HG03196 (cell line): ENCODE results near the gene SMIM38.

Experiments
- ATAC-seq: cut with Tn5 transposase; IDR thresholded peaks from one replicate; pipeline ENCODE4 v1.9.1; 2021; ENCODE audit not compliant: unreplicated experiment

The SMIM38 gene

DNA sequence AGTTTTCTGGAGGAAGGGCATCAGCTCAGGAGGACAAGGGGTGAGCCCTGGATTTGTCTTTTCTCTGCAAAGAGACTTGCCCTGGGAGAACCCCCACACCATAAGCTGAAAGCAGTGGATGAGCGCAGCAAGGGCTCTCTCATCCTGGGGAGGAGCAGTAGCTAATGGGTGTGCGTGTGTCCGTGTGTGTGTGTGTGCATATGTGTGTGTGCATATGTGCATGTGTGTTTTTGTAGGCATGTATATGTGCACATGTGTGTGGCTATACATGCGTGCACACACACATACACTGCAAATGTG, 45.3 kb downstream of the SMIM38 start:
- no peak for ATAC-seq

DNA sequence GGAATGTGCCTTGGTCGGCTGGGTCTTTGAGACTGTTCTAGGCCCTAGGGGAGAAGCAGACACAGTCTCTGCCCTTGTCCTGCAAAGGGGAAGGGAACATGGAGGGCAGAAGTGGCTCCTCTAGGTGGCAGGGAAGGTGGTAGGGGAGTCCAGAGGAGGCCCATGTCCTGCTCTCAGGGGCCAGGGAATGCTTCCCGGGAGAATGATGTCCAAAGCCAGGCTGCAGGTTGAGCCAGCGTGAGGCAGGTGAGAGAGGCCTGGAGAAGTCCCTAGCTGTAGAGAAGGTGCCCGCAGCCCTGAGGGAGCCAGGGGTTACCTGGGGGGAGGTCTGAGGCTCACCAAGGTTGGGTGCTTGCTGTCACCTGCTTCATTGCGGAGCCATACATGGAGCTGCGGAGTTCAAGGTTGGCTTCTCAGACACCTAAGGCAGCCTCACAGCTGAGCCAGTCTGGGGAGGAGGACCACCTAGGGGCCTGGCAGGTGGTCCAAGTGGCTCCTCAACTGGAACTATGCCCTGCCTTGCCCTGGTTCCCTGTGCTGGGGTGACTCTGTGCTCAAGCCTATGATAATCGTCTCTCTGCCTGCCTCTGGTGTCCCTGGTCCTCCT, 46.1 kb downstream of the SMIM38 start:
- no peak for ATAC-seq

DNA sequence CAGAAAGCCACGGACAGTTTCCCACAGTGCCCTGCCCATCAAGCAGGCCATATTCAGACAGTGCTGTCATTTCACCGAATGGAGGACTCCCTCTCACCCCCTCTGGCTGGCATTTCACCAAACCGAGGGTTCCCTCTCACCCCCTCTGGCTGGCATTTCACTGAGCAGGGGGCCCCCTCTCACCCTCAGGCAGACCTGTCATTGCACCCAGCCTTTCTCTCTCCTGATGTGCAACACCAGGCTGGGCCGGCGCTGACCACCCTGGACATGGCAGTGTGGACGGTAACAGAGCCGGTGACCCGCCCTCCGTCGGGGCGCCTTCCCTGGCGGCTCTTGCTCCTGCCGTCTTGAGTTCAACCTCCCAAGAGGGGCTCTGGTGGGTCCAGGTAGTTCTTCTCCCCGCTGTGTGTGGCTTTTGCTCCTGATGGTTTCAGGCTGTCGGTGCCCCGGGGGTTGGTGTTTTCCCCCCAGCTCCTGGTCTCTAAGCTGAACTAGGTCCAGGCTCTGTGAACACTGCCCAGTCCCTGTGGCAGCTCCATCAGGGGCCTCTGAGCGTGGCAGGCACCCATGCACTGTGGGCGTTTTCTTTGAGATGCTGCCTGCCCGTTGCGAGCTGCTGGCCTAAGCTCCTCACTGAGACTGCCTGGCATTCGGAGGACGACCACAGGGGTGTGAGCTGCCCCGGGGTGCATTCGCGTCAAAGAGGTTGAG, 46.9 kb downstream of the SMIM38 start:
- ATAC-seq = no peak

DNA sequence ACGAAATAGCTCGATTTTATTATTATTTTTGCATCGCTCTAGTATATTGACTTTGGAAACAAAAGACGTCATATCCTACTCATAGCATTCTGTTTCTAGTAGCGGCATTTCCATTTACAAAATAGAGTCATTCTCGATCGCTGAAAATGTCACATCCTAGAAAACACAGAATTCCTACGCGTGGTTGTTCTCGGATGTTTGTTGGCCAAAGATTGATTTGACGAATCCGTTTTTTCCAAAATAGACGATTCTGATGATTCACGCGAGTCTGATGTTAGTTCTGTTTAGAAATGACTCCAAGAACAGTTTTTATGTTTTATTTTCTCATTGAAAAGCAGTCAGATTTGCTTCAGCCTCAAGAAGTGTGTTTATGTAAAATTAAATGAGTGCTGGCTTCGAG, 47.6 kb downstream of the SMIM38 start:
- no peak for ATAC-seq

DNA sequence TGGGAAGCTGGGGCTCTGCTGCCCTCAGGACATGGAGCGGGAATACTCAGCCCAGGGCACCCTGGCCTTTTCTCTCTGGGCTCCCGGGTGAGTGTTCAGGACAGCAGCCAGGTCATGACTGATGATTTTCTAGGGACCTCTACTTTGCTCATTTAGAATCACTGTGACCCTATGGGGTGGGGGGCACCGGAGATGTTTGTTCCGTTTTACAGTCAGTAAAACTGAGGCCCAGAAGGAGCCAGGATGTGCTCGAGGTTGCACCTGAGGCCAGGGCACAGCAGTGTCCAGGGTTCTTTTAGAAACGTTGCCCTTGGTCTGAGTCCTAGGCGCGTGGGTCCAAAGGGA, 48.1 kb downstream of the SMIM38 start:
- no peak for ATAC-seq

DNA sequence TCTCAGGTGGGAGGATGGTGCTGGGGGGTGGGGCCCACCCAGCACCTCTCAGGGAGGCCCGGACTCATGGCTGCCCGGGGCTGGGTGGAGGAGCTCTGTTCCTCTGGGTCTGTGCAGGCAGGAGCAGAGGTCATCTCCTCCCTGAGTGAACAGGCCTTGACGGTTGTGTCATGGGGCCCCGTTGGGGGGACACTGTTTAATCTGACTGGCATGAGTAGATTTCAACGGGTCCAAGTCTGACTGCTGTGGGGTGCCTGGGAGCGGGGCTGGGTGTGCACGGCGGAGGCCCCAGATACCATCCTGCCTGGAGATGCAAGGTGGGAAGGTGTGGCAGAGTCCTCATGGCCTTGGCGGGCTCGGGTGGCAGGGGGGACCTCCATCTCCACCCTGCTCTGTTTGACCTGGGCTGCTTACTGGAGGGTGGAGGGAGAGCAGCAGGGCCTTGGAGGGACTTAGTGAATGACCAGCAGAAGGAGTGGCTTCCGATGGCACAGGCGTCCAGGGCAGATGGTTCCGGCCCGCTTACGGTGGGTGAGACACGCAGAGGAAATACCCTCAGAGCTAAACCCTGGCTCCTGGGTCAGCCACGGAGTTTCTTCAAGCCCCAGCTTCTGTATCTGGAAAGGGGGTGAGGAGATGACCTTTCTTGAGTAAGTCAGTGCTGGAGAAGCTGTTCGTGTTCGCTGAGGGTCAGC, 48.7 kb downstream of the SMIM38 start:
- no peak for ATAC-seq

DNA sequence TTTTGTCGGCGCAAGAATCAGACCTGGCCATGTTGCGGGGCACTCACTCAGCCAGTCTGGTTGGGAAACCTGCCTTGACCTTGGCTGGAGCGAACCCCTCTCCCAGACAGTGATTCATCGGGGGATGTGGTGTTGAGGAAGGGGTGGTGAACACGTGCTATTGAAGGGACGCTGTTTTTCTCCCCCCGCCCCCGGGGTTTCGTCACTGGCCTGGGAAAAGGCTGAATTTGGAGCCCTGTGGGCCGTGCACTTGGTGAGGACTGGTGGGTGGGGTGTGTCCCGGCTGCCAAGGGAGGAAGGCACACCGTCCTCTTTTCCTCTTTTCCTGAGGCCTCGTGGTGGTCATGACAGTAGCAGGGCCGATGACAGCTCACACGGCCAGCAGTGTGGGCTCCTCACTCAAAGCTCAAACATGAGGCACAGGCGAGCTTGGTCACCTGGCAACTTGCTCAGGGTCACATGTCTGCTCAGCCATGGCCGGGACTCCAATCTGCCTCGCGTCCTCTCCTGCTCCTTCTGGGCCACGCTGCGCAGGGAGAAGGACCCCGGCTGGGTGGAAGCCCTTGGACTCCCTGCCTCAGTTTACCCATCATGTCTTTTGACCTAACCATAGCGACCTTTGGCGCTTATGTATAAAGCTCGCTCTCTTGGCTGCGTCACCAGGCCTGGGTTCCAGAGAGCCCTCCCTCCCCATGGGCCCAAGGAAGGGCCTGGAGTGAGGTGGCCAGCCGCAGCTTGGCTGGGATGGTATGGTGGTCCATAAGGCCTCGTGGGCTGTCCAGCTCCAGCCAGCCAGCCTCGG, 49.4 kb downstream of the SMIM38 start:
- no peak for ATAC-seq
